HG03060 (cell line): ENCODE measurements around the gene GRID1.
"Not testable (repeated sequence)": the region's sequence is repeated elsewhere in the genome, so short reads cannot be mapped to it uniquely, and the experiment has no call there.

Experiments used
- ATAC-seq: cut with Tn5 transposase; IDR thresholded peaks from one replicate; pipeline ENCODE4 v1.9.1; 2021; ENCODE audit warnings: low read depth, moderate number of reproducible peaks; ENCODE audit not compliant: unreplicated experiment

GRID1 gene

DNA sequence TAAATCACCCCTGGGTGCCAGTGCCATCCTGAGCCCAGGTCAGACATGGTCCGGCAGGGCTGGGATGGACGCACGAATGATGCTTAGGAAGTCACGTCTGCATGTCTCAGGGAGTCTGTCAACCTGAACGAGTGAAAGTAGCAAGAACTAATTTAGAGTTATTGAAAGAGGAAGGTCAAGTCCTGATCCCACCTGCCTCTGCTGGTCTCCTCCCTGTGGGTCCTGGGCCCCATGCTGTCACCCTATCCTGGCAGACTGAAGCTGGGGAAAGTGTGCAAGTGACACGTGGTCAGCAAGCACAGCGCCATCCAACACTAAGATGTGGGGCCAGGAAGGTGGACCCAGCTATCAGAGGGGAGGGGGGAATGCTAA is 26.1 kb upstream of the GRID1 start:
- peak; percentile 61 for ATAC-seq

DNA sequence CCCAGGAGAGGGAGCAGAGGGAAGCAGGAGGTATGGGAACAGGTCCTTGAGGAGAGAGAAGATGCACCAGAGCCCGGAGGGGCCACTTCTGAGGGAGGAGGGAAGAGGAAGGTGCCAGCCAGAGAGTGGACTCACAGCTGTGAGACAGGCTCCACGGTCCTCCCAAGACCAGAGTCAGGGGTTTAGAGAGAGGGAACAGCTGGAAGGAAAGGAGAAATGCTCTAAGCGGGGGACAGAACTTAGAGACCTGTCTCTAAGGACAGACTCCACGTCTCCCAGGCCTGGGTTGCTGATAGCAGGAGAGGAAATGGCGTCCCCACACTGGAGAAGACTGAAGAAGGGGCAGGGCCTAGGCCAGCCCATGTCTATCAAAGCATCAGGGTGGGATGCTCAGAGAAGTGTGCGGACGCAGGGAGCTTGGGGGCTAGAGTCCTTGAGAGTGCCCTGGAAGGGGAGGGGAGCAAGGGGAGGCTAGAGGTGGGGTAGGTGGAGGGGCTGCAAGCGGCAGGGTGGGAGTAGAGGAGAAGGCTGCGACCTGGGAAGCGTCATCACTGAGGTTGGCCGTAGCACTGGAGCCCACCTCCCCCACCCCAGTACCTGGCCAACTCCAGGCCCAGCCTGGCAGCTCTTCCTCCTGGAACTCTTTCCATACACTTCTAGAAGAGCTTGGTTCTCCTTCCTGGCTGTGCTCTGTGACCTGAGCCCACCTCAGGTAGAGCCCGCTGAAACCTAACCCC is 25.6 kb upstream of the GRID1 start:
- no peak for ATAC-seq

DNA sequence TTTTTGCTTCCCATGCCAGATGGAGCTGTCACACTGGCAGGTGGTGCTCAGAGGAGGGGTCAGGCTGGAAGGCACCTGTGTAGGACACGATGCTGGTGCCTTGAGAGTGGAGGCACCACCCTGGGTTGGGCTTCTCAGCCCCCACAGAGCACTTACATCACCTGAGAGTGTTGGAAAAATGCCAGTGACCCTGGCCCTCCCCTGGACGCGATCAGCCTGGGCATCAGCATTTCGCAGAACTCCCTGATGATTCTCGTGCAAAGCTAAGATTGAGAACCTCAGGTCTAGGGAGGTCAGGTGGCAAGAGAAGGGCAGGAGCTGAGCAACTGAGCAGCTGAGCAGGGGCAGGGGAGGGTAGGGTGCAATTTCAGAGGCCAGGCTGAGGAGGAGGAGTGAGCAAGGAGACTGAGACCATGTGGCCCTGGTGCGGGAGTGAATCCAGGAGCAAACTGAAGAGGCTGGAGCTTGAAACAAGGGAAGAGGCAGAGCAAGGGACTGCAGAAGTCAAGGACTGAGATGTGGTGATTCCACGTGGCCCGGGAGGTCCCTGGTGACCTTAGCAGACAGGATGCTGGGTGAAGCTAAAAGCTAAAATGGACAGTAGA is 24.7 kb upstream of the GRID1 start:
- no peak for ATAC-seq

DNA sequence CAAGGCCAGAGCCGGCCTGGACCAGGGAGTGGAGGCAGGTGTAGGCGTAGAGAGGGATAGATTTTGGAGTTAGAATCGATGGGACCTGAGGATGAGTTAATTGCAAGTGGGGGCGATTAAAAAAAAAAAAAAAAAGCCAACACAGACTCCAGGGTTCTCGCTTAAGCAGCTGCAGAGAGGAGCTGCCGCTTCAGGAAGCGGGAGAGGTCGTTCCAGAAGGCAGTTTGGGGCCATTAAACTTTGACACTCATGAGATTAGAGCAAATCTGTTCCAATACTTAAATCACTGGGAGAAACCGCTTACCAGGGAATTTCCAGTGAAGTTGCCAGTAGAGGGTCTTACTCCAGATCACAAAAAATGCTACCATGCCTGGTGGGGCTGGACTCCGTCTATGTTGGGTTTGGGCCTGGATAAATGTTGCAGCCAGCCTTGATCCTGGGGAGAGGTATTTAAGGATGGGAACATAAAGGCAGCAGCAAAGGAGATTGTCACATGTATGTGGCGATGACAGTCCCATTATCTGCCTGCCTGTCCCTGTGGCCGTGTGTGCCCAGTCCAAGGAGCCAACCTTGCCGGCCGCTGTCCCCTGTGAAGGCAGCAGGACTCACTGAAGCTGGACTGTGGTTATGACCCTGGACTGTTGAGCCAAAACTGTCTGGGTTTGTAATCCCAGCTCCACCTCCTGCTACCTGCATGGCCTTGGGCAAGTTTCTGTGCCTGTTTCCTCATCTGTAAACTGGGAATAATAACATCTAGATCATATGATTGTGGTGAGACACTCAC is 23.9 kb upstream of the GRID1 start:
- no peak for ATAC-seq

DNA sequence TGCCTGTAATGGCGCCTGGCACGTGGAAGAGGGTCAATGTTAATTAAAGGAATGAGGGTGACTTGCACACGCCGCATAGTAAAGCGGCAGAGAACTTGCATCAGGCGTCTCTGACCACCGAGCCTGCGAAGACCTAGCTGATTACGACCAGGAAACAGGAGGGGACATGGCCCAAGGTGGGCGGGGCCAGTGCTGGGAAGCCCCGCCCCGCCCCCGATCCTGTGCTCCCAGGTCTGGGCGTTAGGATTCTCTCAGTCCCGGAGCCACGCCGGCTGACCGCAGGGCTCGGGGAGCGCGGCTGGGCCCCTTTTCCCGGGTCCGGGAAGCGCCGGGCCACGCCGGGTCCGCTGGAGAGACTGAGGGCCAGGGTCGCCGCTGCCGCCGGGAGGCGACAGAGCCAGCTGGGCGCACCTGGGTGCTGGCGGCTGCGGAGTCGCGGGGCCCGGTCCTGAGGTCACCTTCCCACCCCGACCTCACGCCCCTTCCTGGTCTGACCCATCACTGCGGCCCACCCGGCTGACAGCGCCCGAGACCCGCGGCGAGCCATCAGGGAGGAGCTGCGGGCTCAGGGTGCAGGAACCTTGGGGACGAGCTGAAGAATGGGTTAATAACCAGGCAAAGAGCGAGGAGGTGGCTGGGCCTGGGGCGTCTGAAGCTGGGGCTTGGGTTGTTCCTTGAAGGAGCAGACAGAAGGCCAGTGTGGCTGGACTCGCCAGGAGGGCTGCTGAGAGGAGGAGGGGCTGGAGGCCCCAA is 23.0 kb upstream of the GRID1 start:
- peak; percentile 41 for ATAC-seq

DNA sequence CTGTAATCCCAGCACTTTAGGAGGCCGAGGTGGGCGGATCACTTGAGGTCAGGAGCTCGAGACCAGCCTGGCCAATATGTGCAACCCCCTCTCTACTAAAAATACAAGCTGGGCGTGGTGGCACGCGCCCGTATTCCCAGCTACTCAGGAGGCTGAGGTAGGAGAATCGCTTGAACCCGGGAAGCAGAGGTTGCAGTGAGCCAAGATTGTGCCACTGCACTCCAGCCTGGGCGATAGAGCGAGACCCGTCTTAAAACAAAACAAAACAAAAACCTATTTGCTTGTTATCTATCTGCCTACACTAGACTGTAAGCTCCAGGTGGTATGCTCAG is 22.5 kb upstream of the GRID1 start:
- not testable (repeated sequence) for ATAC-seq

DNA sequence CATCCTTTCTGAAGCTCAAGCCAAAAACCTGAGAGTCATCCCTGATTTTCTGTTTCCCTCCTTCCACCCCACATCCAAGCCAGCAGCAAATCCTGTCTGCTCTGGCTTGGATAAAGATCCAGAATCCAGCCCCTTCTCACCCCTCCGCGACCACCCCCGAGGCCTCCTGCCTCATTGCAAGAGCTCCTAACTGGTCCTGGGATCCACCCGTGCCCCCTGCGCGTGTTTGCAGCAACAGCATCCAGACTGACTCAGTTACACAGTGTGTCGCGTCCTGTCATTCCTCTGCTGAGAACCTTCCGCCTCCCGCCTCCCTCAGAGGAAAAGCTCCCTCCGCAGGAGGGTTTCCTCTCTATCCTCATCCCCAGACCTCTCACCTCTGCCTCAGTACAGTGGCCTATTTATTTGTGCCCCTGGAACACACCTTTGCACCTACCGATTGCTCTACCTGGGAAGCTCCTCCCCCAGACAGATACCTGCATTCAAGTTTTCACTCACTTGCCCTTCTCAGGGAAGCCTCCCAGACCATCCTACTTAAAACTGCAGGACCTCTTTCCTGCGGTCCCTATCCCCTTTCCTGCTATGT is 21.6 kb upstream of the GRID1 start:
- no peak for ATAC-seq

DNA sequence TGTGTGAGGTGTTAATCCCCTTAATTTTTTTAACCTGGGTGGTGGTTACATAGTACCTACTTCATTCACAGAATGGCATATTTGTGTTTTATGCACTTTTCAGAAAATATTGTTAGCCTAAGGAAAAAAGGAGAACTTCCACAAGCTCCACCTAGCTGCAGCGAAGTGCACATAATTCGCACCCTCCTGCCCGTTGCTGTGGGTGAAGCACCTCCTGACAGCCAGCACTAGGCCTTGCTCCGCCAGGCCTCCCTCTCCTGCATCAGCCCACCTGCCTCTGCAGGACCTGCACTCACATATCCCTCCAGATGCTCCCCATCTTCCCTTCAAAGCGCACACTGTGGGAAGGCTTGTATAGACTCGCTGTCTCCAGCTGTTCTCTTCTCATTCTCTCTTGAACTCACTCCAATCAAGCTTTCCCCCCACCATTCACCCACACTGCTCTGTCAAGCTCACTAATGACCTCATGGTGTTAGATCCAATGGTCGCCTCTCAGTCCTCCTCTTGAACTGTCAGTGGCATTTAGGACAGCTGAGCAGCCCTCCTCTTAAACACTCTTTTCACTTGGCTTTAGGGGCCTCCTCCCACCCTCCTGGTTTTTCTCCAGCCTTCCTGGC is 20.7 kb upstream of the GRID1 start:
- ATAC-seq, result no peak

DNA sequence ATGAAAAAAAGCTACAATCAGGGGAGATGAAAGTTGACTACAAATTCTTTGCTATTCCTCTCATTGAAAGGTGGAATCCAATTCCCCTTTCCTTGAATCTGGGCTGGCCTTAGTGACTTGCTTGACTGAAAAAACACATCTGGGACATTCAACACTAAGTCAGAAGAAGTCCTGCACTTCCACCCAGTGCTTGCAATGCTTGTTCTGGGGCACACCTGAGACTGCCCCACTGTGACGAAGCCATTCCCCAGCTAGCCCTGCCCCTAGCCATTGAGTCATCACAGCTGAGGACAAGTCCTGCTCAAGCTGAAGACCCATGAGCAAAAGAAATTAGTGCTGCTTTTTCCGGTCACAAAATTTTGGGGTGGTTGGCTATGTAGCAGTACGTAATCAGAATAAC is 19.2 kb upstream of the GRID1 start:
- no peak for ATAC-seq

DNA sequence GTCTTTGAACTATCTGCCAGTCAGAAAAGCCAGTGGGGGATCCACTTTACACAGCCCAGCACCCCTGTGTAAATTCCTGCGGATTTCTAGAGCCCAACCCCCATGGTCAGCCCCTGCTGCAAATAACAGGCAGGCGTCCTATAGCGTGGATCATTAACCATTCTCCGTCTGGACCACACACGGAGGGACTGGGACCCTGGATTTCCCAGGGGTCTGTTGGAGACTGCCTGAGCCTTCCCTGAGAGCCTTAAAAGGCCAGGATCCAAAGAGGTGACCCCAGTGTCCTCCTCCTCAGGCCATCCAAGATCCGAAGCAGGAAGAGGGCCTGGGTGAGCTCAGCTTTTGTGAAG is 11.2 kb upstream of the GRID1 start:
- ATAC-seq, result no peak

DNA sequence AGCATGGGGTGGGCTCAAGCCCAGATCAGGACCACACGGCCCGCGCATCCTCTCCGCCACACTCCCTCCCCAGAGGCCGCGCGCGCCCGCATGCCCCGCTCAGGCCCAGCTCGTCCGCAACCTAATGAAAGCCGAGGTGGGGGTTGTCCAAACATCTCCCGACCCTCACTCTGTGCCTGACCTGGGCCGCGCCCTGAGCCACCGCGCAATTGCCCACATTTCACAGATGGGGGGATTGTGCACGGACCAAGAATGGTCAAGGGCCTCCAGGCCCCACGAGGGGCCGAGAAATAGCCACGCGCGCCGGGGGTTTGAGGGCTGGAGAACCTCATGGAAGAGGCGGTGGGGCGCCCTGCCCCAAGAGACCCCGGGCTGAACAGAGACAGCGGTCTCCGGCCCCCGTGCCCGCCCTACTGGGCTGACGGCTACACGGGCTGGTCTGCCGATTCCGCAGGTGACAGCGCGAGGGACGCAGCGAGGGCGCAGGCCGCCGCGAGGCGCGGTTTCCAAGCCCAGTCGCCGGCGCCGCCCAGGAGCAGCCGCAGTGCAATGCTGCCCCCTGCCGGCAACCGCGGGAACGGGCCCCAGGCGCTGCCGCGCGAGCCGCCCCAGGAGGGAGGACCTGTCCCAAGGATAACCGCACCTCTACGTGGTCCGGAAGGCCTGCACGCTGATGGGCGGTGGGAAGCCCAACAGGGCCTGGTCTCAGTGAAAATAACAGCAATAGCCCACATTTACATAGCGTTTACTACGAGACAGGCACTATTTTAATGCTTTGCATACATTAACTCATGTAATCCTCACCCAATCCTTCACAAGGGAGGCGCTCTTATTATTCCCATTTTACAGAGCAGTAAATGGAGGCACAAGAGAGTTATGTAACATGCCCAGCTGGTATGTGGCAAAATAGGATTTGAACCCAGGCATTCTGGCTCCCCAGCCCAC is 10.5 kb upstream of the GRID1 start:
- ATAC-seq, result no peak

DNA sequence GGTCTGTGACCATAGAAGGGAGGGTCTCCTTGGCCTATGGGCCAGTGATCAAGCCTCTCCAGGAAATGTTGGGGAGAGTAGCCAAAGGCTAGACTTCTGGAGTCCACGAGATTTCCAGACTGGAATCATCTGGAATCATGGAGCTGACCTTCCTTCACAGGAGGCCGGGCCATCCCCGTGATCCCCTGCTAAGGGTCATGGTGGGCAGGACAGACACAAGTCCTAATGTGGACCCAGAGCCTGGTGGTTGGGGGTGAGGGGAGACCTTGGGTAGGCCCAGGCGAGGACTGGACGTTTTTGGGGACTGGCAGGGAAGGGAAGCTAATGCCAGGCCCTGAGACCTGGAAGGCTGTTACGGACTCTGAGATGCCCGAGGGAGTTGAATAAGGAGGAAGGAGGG is 9.8 kb upstream of the GRID1 start:
- no peak for ATAC-seq

DNA sequence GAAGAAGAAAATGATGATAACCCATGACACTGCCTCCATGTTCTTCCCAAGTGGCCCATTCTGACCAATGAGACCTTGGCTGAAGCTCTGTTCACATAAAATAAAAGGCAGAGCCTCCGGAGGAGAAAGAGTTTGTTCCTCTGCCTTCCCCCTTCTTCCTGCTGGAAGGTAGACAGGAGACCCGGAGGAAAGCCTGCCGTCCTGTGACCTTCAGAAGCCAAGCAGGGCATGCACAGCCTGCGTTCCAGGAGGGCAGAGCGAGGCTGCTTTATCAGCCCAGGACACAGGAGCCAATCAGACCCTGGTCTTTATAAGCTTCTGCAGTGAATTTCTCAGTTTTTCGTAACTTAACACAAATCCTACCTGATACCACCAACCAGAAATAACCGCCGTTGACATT is 8.6 kb upstream of the GRID1 start:
- ATAC-seq, result no peak

DNA sequence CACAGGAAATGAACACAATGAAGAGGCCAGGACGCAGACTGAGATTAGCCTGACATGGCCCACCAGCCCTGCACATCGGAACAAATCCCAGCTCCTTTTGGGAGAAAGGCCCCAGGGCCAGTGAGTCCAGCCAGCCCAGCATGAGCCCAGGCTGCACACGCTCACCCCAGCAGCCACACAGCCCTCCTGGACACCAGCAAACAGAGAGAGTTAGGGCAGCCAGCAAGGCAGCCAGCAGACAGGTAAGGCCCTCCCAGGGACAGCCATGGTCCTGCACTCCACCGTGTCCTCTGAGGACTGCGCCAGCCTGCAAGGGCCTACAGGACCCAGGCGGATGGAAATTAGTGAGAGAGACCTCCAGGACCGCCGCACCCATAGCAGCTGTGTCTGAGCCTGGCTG is 8.1 kb upstream of the GRID1 start:
- no peak for ATAC-seq

DNA sequence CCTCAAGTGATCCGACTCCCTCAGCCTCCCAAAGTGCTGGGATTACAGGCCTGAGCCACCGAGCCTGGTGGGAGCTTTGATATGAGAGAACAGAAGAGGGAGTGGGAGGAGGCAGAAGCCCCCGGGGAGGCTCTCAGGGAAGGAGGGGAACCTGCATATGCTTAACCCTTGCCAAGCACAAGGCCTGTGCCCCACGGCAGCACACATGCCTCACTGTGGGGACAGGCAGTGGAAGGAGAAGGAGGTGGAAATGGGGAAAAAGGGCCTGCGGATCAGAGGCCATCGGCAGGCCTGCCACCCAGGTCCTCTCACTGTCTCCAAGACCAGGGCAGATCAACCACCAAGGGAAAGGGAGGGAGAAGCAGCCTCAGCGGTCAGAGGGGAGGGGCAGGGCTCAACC is 7.2 kb upstream of the GRID1 start:
- ATAC-seq, result no peak

DNA sequence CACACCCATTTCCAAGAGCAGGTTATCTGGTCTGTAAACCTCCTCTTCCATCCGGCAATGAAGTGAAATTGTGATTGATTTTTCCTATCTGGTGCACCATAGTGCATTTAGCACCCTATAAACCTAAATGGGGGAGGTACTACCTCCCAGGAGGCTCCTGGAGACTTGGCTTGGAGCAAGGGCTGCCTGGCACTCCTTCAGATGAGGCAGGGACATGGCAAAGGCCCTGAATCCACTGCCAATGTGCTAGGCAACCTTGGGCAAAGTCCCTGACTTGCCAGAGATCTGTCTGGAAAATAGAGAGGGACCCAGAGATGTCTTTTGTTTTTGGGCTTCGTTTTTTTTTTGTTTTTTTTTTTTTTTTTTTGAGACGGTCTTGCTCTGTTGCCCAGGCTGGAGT is 6.7 kb upstream of the GRID1 start:
- no peak for ATAC-seq

DNA sequence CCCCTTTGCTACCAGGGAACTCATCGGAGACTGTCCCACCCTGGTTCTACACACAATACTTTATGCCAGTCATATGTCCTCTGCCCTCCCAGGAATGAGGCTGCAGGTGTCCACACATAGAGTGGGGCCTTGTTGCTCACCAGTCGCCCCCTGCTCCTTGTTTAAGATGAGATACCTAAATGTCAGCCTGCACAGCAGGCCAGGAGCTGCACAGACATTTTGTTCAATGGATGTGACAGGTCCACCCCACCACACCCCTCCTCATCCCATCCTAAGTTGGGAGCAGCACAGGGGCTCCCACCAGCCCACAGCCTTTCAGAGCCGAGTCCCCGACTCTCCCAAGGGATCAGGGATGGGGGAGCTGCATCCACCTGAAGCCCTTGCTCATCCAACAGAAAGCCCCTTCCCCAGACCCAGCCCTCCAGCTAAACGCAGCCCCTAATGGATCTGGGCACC is 6.2 kb upstream of the GRID1 start:
- ATAC-seq, result no peak

DNA sequence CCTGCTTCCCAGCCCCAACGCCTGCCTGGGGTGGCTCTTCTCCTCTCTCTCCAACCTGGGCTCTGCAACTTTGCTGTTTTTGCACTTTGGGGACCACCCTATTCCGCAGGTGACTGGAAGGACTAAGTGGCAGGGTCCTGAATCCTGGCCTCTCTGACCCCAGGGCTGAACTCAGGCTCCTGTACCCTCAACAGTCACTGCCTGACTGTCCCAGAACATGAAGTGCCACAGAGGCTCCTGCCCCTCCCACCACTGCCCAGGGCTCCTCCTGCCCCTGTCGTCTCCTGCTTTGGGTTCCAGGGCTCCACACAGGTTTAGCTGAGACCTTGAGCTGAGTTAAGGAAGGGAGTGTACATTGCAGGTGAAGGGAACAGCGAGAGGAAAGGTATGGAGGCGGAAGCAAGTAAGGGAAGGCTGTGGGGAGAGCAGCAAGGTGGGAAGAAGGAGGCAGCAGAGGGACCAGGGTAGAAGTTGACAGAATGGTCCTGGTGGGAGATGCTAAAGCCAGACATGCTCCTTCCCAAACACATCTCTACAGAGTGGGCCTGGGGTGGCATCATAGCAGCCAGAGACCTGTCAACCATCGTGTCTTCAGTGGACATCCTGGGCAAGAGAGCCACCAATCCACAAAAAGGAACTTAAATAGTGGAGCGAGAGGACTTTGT is 5.7 kb upstream of the GRID1 start:
- ATAC-seq, result no peak

DNA sequence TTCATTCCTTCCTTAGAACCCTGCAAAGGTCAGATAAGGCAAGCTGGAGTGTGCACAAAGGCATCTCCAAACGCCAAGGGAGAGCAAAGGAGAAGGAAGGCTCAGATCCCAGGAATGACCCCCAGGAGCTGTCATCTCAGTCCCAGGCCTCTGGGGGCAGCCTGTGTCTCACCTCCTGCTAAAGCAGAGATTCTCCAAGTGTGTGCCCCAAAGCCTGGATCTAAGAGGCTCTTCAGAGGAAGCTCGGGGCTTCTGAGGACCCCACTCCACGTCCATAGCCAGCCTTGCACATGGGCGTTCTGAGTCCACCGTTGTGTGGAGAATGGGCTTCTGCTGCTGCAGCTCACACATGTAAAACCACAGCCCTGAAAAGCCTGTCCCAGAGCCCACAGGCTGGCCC is 5.1 kb upstream of the GRID1 start:
- no peak for ATAC-seq
